Activated naive CD8-positive, alpha-beta T cell (primary cell): Measurements from ENCODE around the gene MACROH2A1.

Source experiments
- H3K27ac Mint-ChIP-seq: one replicate; pipeline ENCODE4 v1.8.0; 2021; ENCODE audit warnings: mixed read lengths
- H3K27me3 Mint-ChIP-seq: one replicate; pipeline ENCODE4 v1.8.0; 2021; ENCODE audit warnings: mixed read lengths
- H3K36me3 Mint-ChIP-seq: one replicate; pipeline ENCODE4 v1.8.0; 2021; ENCODE audit warnings: mixed read lengths
- H3K4me1 Mint-ChIP-seq: one replicate; pipeline ENCODE4 v1.8.0; 2021; ENCODE audit warnings: low read depth, mixed read lengths
- H3K4me3 Mint-ChIP-seq: one replicate; pipeline ENCODE4 v1.8.0; 2021; ENCODE audit warnings: mild to moderate bottlenecking, mixed read lengths
- H3K9me3 Mint-ChIP-seq: one replicate; pipeline ENCODE4 v1.8.0; 2021; ENCODE audit warnings: low read depth, mixed read lengths

The MACROH2A1 gene

DNA sequence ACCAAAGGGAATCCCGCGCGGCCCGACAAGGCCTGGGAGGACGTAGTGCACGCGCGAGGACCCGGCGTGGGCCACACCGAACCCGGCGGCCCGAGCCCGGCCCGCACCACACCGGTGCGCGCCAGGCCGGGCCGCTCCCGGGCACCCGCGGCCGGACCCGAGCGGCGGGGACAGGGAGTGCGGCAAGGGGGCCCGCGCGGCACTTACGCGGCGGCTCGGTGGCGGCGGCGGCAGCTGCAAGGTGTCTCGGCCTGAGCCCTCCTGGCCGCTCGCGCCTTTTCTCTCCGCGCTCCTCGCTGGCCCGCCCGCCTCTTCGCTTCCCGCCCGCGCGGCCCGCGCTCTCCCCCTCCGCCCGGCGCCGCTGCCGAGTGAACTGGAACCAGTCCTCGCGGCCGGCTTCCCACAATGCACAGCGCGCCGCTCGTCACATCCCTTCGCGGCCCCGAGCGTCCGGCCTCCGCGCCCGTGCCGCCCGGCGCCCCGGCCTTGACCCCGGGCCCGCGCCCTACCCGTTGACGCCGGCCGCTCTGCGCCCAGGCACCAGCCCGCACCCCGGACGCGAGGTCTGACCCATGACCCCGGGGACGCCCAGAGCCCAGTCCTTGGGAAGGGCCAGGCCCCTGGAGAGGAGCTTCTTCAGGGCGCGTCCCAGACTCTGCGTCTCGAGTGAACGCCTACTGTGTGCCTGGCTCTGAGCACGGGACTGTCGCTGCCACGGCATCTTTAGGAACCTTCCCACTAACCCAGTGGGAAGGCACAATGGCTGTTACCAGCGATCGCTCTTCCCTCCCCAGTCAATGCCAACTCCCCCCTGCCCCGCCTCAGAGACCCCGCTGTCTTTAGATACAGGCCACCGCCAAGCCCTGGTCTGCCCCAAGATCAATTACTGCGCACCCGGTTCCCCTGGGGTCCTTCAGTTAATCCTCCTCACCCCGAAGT lies at the start of gene MACROH2A1:
MACROH2A1 (minus strand) TSS at position 377 of the 939 bp plus-strand sequence. CDS start 10,138 bp downstream, outside the sequence.
- Mint-ChIP-seq H3K4me1 (peaks cover 50% of the 10 kb centered on the region), H3K9me3 (no peaks in the 10 kb centered on the region), H3K27ac (peak within 1 kb of the TSS; percentile 94), H3K27me3 (no peaks in the 10 kb centered on the region), H3K36me3 (peaks cover 6% of the 10 kb centered on the region), H3K4me3 (peak within 1 kb of the TSS; percentile 92)

DNA sequence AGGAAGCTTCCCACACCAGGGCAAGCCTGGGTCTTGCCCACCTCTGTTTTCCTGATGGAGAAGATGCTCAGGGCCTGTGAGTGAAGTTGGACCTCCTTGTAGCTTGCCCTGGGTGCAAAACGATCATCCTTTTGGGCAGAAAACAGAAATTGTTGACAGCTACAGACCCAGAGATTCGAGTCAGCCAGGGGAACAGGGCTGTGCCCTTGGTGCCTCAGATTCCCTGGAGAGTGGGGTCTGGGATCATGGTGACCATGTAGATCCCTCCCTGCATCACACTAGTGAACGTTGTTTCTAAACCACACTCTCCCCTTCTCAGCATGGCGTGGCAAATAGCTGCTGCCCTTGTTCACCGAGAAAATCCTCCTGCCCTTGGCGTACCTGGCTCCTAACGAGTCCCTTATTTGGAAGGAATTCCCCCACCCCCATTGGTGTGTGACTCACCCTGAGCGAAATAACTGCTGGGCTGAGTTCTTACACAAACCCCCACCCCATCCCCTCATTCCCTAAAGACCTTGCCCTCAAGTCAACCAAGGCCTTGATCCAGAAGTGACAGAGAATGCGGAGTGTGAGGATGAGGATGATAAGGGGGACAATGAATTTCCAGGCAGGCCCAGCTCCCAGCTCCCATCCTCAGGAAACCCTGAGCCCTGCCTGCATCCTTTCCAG lies 49.2 kb upstream of the MACROH2A1 start:
- Mint-ChIP-seq H3K27me3 (peaks cover 5% of the 10 kb centered on the region), H3K4me1 (no peaks in the 10 kb centered on the region), H3K36me3 (no peaks in the 10 kb centered on the region), H3K9me3 (no peaks in the 10 kb centered on the region), H3K27ac (no peak overlapping the region), H3K4me3 (no peak overlapping the region)

DNA sequence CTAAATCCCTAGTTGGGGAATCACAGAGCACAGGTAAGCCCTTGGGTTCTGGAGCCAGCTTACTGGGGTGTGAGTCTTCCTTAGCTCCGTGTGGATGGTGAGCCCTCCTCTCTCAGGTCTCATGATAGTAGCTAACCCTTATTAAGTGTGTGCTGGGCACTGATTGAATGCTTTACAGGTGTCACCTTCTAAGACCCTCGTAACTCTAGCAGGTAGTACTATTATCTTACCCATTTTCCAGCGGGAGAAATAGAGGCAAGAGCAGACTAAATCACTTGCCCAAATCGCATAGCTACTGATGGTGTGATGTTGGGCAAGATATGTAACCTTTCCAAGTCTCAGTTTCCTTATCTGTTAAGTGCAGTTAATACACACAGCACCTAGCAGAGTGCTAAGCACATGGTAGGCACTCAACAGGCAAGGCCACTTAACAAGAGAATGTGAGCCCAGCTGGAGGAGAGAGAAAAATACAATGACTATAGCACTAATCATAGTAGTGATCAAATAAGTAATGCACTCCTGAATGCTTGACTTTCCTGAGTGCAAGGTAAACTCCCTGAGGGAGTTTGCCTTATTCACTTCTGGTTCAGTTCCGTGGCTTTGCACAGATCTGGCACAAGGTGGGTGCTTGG lies 48.4 kb upstream of the MACROH2A1 start, which contains the start of gene DCANP1:
DCANP1 (minus strand) TSS at position 51 of the 632 bp plus-strand sequence. CDS start 240 bp downstream, outside the sequence.
- Mint-ChIP-seq H3K9me3 (no peaks in the 10 kb centered on the region), H3K27ac (no peak within 1 kb of the TSS), H3K36me3 (no peaks in the 10 kb centered on the region), H3K4me1 (no peaks in the 10 kb centered on the region), H3K27me3 (peaks cover 5% of the 10 kb centered on the region), H3K4me3 (no peak within 1 kb of the TSS)

DNA sequence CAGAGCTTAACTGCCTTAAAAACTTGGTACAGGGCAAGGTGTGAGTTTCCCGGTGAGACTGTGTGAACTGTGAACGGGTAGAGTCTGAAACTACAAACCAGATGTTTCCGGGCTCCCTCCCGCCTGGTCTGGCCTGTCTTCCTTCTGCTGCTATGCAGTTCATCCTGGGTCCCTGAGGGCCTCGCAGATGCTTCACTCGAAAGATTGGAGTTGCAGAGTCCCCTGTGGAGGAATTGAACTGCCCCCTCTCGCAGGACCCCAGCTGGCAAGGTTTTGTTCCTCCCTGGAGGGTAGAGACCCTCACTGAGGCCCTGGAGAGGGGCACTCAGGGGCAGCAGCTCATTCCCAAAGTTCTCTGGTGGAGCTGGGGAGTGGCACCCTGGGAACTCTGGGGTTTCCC lies 47.6 kb upstream of the MACROH2A1 start:
- no peaks in the 10 kb centered on the region for H3K4me1 Mint-ChIP-seq
- H3K9me3 Mint-ChIP-seq = no peaks in the 10 kb centered on the region
- H3K4me3 Mint-ChIP-seq = no peak overlapping the region
- peaks cover 5% of the 10 kb centered on the region for H3K27me3 Mint-ChIP-seq
- H3K36me3 Mint-ChIP-seq = no peaks in the 10 kb centered on the region
- no peak overlapping the region for H3K27ac Mint-ChIP-seq

DNA sequence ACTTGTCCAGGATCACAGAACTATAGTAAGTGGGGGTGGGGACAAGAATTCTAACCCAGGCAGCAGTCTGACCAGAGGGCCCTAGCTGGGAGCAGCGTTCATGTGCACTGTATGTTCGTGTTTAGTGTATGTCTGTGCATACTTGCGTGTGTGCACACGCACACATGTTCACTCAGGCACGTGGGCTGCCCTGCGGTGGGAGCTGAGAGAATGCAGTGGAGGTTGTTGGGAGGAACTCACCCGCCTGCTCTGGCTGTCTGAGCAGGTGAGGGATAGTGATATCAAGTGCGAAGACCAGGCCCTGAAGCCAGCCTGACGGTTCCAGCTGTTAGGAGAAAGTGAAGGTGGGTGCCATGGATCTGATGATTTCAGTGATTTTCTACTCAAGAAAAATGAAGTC lies 47.2 kb upstream of the MACROH2A1 start:
- Mint-ChIP-seq H3K27me3 (peaks cover 5% of the 10 kb centered on the region), H3K36me3 (no peaks in the 10 kb centered on the region), H3K4me3 (no peak overlapping the region), H3K9me3 (no peaks in the 10 kb centered on the region), H3K4me1 (no peaks in the 10 kb centered on the region), H3K27ac (no peak overlapping the region)

DNA sequence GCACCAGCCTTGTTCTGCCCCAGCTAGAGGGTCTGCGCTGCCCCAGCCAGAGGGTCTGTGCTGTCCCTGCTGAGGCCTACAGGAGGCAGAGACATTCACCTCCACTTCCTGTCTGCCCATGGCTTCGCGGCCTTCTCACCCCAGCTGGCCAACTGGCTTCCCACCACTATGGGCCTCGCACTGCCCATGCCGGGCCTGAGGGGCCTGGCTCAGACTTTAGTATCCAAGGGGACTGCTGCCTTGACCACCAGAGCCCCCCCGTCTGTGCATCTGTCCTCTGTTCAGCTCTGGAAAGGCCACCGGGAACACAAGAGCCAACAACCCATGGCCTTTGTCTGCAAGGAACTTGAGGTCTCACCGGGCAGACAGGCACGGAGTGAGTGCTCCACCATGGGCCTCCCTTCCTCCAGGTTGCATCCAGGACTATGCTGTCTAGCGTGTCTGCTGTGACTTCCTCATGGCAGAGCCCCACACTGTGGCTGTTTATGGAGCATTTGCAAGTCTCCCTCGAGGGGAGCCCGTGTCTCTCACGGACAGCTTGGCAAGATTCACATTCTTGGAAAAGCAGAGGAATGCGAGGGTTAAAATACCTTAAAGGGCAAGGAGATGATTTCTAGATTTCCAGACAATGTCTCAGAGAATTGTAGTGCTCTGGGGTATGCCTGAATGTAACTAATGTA lies 46.4 kb upstream of the MACROH2A1 start:
- Mint-ChIP-seq H3K27ac (no peak overlapping the region), H3K4me1 (no peaks in the 10 kb centered on the region), H3K9me3 (no peaks in the 10 kb centered on the region), H3K27me3 (peaks cover 3% of the 10 kb centered on the region), H3K36me3 (no peaks in the 10 kb centered on the region), H3K4me3 (no peak overlapping the region)

DNA sequence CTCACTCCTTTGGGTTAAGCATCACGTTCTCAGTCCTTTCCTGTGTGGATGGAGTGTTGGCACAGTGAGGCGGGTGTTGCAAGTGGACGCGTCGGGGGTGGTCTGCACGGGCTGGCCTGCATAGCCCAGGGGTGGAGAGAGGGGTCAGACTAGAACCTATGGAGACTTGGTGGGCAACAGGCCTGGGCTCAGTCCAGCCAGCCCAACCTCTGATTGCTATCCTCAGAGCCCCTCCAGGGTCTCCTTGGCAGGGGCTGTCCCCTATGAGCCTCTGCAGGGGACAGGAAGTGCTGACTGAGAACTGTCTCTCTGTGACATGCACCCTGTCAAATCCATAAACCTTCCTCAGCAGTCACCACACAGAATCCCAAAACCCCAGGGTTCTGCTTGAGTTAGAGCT lies 45.9 kb upstream of the MACROH2A1 start:
- Mint-ChIP-seq H3K36me3 (no peaks in the 10 kb centered on the region), H3K27ac (no peak overlapping the region), H3K4me1 (no peaks in the 10 kb centered on the region), H3K9me3 (no peaks in the 10 kb centered on the region), H3K4me3 (no peak overlapping the region), H3K27me3 (peaks cover 3% of the 10 kb centered on the region)

DNA sequence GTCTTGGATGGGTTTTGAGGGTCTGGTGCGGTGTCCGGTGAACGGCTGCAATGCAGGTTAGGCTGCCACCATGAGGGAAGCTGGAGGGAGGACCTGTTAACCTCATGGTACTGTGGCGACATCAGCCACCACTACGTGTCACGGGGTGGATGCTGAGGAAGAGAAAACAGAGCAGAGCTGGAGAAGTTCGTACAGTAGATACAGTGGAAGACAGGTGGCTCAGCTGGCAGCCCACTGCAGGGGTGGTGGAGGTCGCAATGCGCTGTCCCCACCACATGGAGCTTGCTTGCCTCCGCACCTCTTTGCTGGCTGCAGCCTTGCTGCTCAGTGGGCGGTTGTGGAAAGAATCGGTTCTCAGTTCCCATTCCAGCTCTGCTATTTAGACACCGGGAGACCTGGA lies 45.3 kb upstream of the MACROH2A1 start:
- Mint-ChIP-seq H3K4me1 (no peaks in the 10 kb centered on the region), H3K9me3 (no peaks in the 10 kb centered on the region), H3K27me3 (peaks cover 3% of the 10 kb centered on the region), H3K27ac (no peak overlapping the region), H3K4me3 (no peak overlapping the region), H3K36me3 (no peaks in the 10 kb centered on the region)

DNA sequence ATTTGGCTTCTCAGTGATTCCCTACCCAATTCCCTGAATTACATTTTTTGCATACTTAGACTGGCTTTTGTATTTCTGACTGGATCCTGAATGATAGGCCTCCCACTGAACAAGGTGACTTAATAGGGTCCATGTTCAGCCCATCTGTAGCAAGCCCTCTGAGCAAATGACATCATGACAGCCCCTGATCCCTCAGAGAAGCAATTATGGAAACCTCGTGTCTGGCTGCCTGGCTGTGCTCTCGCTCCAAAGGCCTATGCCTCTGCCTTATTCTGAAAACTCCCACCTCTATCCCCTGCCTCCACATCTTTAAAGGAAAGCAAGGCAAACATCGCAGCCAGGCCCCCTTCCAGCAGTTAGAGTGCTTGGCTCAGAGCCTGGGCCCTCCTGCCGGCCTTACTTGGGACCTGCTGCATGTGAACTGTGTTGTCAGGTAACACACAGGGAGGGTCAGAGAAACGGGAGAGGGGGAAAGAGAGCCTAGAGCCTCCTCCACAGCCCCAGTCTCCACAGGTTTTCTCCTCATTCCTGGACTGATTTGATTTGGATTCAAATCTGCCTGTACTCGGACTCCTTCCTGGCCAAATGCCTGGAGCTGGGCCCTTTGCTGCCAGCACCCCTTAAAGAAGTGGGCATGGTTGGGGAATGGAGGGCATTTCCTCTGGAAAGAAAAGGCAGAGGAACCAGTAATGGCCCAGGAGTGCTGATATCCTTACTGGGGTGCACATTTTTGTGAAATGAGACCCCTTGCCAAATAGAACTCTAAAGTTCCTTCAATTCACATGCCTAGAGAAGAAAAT lies 44.3 kb upstream of the MACROH2A1 start:
- Mint-ChIP-seq H3K9me3 (no peaks in the 10 kb centered on the region), H3K4me1 (no peaks in the 10 kb centered on the region), H3K27me3 (peaks cover 3% of the 10 kb centered on the region), H3K36me3 (no peaks in the 10 kb centered on the region), H3K27ac (no peak overlapping the region), H3K4me3 (no peak overlapping the region)

DNA sequence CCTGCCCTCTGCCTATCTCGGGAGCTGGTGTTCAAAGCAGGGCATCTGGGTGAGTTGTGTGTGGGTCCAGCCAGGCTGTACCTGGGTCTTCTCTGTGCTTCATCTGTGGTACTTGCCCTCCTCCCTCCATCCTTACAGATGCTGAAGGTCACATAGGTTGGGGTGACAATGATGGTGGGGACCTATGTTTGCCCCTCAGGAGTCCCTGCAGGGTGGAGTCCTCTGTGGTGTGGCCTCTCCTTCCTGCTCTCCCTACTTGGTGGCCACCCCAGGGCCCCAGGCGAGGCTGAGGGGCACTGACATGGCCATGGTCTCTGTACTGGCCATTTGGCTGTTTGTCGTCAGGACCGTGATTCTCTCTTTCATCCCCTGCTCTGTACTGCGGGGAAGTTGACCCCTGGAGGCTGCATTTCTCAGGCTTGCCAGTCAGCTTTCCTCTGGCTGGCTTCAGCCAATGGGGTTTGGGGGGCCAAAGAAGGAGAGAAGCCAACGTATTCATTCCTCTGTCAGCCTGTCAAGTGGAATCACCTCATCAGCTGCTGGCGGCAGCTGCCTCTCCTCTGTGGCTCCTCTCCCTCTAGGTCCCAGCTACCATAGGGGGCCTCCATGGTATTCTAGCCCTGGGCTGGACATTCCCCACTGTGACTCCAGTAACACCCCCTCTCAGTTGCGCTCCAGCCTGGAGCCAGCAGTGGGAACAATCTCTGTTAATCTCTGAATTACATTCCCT lies 43.6 kb upstream of the MACROH2A1 start:
- no peaks in the 10 kb centered on the region for H3K9me3 Mint-ChIP-seq
- no peaks in the 10 kb centered on the region for H3K36me3 Mint-ChIP-seq
- no peak overlapping the region for H3K27ac Mint-ChIP-seq
- no peaks in the 10 kb centered on the region for H3K4me1 Mint-ChIP-seq
- no peak overlapping the region for H3K4me3 Mint-ChIP-seq
- peaks cover 3% of the 10 kb centered on the region for H3K27me3 Mint-ChIP-seq

DNA sequence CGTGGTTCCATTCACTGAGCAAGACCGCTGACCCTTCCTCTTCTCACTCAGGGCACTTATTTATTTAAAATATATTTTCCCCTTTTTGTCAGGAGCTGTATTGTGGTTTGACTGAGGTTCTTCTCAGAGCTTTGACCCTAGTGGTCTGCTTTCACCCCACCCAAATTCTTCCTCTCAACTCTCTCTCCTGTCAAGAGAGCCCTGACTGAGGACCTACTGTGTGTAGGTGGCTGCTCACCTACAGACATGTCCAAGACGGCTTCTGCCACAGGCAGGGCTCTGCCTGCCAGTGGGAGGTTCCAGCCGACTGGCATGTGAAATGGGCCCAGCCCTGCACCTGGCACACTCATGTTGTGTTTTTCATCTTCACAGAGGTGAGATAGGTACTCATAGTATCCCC lies 42.9 kb upstream of the MACROH2A1 start:
- no peaks in the 10 kb centered on the region for H3K9me3 Mint-ChIP-seq
- no peak overlapping the region for H3K4me3 Mint-ChIP-seq
- H3K4me1 Mint-ChIP-seq = no peaks in the 10 kb centered on the region
- no peak overlapping the region for H3K27ac Mint-ChIP-seq
- no peaks in the 10 kb centered on the region for H3K27me3 Mint-ChIP-seq
- no peaks in the 10 kb centered on the region for H3K36me3 Mint-ChIP-seq

DNA sequence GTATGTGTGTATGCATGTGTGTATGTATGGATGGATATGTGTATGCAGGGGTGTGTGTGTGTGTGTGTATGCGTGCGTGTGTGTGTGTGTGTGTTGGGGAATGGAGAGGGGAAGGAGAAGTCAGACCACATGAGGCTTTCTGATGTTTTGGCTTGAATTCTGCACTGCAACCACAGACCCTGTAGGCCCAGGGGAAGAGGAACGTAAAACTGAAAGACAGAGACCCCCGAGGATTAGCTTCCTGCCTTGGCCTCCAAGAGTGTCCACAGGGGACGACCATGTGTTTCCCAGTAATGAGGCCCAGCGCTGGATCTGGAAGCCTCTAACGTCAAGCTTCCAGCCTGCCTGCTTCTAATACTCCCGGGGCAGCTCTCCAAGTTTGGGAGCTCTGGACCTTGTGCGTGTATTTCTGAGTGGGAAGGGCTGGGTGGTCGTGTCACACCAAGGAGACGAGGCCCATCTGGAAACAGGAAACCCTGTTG lies 42.4 kb upstream of the MACROH2A1 start:
- Mint-ChIP-seq H3K4me1 (no peaks in the 10 kb centered on the region), H3K36me3 (no peaks in the 10 kb centered on the region), H3K4me3 (no peak overlapping the region), H3K27ac (no peak overlapping the region), H3K27me3 (peaks cover under 1% of the 10 kb centered on the region), H3K9me3 (no peaks in the 10 kb centered on the region)

DNA sequence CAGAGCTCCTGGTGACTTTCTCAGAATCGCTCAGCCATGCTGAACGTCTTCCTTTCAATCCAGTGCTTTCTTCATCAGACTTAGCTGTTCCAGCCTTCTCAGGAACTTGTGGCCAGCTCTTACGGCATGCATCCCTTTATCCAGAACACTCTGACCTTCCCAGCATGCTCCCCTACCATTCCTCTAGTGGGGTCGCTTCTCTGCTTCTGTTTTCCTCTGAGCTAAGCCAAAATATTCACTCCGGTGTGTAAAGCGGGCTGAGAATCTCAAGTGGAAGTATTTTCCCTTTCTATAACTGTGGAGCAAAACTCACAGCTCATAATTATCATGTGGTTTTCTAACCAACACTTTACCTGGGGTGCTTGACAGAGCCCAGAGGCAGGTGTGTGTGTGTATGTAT lies 41.9 kb upstream of the MACROH2A1 start:
- Mint-ChIP-seq H3K27ac (no peak overlapping the region), H3K36me3 (no peaks in the 10 kb centered on the region), H3K9me3 (no peaks in the 10 kb centered on the region), H3K4me3 (no peak overlapping the region), H3K4me1 (no peaks in the 10 kb centered on the region), H3K27me3 (peaks cover 4% of the 10 kb centered on the region)
